Fibroblast of pulmonary artery (primary cell): ENCODE results near the gene DDR2.

Experiments
- DNase-seq: peaks from one replicate; pipeline ENCODE4 v3.0.0-alpha.2; 2010; ENCODE audit warnings: low read depth
- H3K4me3 ChIP-seq: replicated peaks from 2 replicates; pipeline ENCODE4 v1.5.1; 2011; ENCODE audit warnings: low read depth, mild to moderate bottlenecking, control low read depth, low read length, moderate library complexity
- CTCF ChIP-seq: IDR thresholded peaks from 2 replicates; pipeline ENCODE4 v1.5.1; 2011; ENCODE audit warnings: mild to moderate bottlenecking, control low read depth, low read length, inconsistent platforms; ENCODE audit errors: missing control alignments

DDR2 gene

GRCh38 chr1:162688931-162689330, 56.7 kb downstream of the DDR2 start:
- no peak overlapping the region for H3K4me3 ChIP-seq
- no peak for TF ChIP-seq CTCF
- no peak for DNase-seq

DNA sequence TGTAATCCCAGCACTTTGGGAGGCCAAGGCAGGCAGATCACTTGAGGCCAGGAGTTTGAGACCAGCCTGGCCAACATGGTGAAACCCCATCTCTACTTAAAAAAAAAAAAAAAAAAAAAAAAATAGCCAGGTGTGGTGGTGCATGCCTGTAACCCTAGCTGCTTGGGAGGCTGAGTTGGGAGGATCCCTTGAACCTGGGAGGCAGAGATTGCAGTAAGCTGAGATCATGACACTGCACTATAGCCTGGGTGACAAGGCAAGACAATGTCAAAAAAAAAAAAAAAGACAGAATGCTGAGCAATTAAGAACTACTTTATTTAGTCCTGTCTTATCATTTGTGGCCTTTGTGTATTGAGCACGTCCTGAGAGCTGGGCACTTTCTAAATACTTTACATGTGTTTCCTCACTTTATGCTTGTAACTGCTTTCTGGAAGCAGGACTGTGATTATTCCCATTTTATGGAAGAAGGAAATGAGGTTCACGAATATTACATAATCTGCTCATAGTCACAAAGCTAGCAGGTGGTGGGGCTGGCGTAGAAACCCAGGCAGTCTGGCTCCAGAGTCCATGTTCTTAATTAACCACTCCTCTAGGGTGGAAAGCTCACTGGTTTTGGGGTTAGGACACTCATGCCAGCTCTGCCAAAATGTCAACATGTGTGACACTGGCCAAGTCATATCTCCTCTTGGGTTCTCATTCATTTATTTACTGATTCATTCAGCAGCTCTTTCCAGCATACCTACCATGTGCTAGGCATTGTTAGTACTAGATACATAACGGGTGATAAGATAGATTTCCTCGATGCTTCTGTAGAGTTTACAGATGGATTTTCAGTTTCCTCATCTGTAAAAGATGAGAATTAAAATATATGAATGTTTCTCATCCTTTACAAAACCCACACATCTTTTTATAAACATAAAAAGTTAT, 57.7 kb downstream of the DDR2 start:
- no peak for DNase-seq
- TF ChIP-seq CTCF: no peak
- H3K4me3 ChIP-seq: no peak overlapping the region

DNA sequence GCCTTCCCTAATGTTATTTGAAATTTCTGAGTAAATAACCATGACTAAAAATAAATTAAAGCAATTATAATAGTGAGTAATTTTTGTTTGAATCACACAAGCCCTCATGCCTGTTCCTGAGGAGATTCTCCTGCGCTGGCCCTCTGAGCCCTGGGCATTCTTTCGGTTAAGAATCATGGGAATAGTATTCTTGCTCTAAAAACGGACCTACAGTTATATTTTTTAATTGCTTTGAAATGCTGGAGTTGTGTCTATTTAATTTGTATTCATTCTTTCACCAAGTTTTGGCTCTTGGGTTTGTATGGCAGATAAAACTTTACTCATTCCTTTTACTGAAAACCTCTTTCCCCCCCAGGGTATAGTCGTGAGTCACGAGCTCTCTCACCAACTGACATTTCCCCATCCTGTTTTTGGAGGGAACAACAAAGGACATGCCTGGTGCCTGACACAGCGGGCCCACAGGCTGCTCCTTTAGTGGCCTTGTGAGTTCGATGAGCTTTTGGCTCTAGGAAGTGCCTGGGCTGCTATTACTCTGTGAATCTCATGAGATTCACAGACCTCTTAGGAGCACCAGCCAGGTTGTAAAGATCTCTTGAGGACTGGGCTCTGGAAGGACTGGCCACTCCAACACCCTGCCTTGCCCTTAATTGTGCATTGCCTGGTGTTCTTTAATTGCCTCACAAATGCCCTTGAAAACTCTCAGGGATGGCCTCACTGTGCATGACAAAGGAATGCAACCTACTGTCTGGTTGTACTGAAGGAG, 58.6 kb downstream of the DDR2 start:
- peak; percentile 87 for DNase-seq
- no peak for TF ChIP-seq CTCF
- no peak overlapping the region for H3K4me3 ChIP-seq

- DNase-seq: no peak
- no peak overlapping the region for H3K4me3 ChIP-seq
- no peak for TF ChIP-seq CTCF
Observed at GRCh38 chr1:162691999-162692575, 59.8 kb downstream of the DDR2 start.

DNA sequence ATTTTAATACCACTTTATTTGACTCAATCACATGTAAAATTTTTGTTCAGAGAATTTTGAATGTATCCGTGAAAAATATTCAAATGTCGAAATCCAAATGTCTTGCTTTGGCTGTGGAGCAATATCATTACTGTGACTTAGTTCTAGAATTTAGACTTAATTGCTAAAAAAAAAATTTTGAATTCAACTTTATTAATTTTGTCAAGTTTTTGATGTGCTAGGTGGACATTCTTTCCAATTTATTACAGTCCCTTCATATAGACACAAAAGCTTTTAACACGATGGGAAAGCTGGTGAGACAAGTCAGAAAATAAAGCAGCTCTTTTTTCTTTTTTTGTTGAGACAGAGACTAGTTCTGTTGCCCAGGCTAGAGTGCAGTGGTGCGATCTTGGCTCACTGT, 62.6 kb downstream of the DDR2 start:
- TF ChIP-seq CTCF: no peak
- H3K4me3 ChIP-seq: no peak overlapping the region
- DNase-seq: no peak

GRCh38 chr1:162695687-162696086, 63.4 kb downstream of the DDR2 start:
- DNase-seq: no peak
- no peak overlapping the region for H3K4me3 ChIP-seq
- TF ChIP-seq CTCF: no peak
